ENCODE data around the gene CUL3.

DNA sequence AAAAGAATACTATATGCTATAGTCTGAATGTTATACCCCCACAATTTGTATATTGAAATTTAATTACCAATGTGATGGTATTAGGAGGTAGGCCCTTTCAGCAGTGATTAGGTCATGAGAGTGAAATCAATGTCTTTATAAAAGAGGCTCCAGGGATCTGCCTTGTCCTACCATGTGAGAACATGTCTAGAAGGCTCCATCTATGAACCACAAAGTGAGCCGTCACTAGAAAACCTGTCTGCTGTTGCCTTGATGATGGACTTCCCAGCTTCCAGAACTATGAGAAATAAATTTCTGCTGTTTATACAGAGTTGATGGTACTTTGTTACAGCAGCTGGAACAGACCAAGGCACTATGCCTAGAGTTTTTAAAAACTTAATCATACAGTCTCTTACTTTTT is 136.9 kb downstream of the CUL3 start:
- TF ChIP-seq POLR2A (IDR thresholded peaks at IDR 0.05; ENCODE audit: low read length) (no peak), GATA1 (IDR thresholded peaks at IDR 0.05; ENCODE audit: low read depth, low read length) (no peak)

All from erythroblast (primary cell).